Common myeloid progenitor, CD34-positive (primary cell): ENCODE data around the gene RRP15.
A peak's percentile ranks its signal among the peaks of the same experiment; 100 is the strongest.

Source experiments
- CTCF ChIA-PET: fragments of 350-600 bp; sonication (Branson Sonifier 250); formaldehyde crosslinking; loops from one replicate; lab custom pipeline; 2021; ENCODE audit warnings: antibody characterized with exemption; lab: Charles Lee
- POLR2A ChIA-PET: fragments of 350-600 bp; sonication (Branson Sonifier 250); formaldehyde crosslinking; loops from one replicate; lab custom pipeline; 2021; ENCODE audit warnings: antibody characterized with exemption; lab: Charles Lee
- DNase-seq, 3 donors: peaks; one replicate each; pipeline versions ENCODE4 v3.0.0 to v3.0.0-alpha.2; 2013
- H3K27ac ChIP-seq, 2 experiments: 1 replicate in 1 of 2; 2 replicates in 1 of 2; pipeline ENCODE4 v1.7.0; 2013; ENCODE audit warnings: inconsistent platforms in 2 of 2, low read length in 2 of 2, mild to moderate bottlenecking in 2 of 2, low read depth in 1 of 2, moderate library complexity in 1 of 2; ENCODE audit not compliant: severe bottlenecking in 2 of 2, insufficient read depth in 1 of 2, poor library complexity in 1 of 2
- H3K27me3 ChIP-seq, 5 experiments: replicated peaks in 2 of 5; 1 replicate in 3 of 5; 2 replicates in 2 of 5; pipeline versions ENCODE4 v1.6.1 to v1.7.0; 2013; ENCODE audit warnings: low read length in 4 of 5, mild to moderate bottlenecking in 2 of 5, moderate library complexity in 2 of 5, inconsistent platforms in 1 of 5; ENCODE audit not compliant: insufficient read depth in 5 of 5, control insufficient read depth in 4 of 5
- H3K36me3 ChIP-seq, 4 experiments: 1 replicate in 2 of 4; 2 replicates in 2 of 4; pipeline versions ENCODE4 v1.6.1 to v1.7.0; 2013; ENCODE audit warnings: low read length in 3 of 4, control low read depth in 1 of 4, mild to moderate bottlenecking in 1 of 4; ENCODE audit not compliant: control insufficient read depth in 4 of 4, insufficient read depth in 4 of 4
- H3K4me1 ChIP-seq, 4 experiments: 1 replicate in 3 of 4; 2 replicates in 1 of 4; pipeline versions ENCODE4 v1.6.1 to v1.7.1; 2013; ENCODE audit warnings: low read length in 3 of 4, mild to moderate bottlenecking in 3 of 4, control low read depth in 1 of 4, inconsistent platforms in 1 of 4, moderate library complexity in 1 of 4; ENCODE audit not compliant: control insufficient read depth in 4 of 4, insufficient read depth in 4 of 4; ENCODE audit errors: control extremely low read depth in 1 of 4
- H3K4me3 ChIP-seq, 7 experiments: 1 replicate in 4 of 7; 2 replicates in 3 of 7; pipeline versions ENCODE4 v1.5.1 to v1.7.0; 2013; ENCODE audit warnings: mild to moderate bottlenecking in 7 of 7, low read length in 6 of 7, moderate library complexity in 6 of 7, inconsistent platforms in 2 of 7, low read depth in 2 of 7, control low read depth in 1 of 7; ENCODE audit not compliant: insufficient read depth in 4 of 7, control insufficient read depth in 1 of 7; ENCODE audit errors: extremely low read depth in 1 of 7
- H3K9me3 ChIP-seq, 5 experiments: 1 replicate in 4 of 5; 2 replicates in 1 of 5; pipeline versions ENCODE4 v1.6.1 to v1.7.1; 2013; ENCODE audit warnings: low read length in 4 of 5, mild to moderate bottlenecking in 2 of 5, inconsistent platforms in 1 of 5, low read depth in 1 of 5, moderate library complexity in 1 of 5; ENCODE audit not compliant: control insufficient read depth in 4 of 5, insufficient read depth in 2 of 5; ENCODE audit errors: control extremely low read depth in 1 of 5
- whole genome bisulfite sequencing: methylation state at CpG from one replicate; pipeline ENCODE4 v1.1.5; 2013; ENCODE audit not compliant: insufficient coverage; 5-methylcytosine and 5-hydroxymethylcytosine counted together

Gene RRP15

DNA sequence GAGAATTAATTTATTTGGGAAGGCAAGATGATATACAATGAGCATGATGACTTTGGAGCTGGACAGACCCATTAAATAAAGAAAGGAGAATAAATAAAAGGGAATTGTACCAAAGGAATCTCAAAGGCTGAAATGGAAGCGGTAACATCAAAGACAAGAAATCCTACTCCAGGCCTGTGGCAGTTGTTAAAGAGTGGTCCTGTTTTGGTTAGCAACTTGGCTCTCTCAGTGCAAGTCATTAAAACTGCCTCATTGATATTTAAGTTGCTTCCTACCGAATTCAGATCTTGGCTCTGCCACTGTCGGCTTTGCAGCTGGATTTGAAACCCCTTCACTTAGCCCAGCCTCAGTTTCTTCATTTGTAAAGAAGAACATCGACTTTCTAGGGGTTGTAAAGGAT is 70.2 kb downstream of the RRP15 start:
- DNase-seq: no peak
- POLR2A ChIA-PET: no interaction called here
- peaks cover 6 to 22% (median 14%) of the 10 kb centered on the region in 4 experiments for H3K4me1 ChIP-seq
- H3K9me3 ChIP-seq: no peaks in the 10 kb centered on the region
- no peak overlapping the region for H3K4me3 ChIP-seq
- WGBS: 92% methylated on average over 2 of the region's 4 CpGs
- CTCF ChIA-PET: interaction anchor here (2.4 kb wide), 1 partner anchor 10 kb away, joined by 7 read pairs; the partner anchor contains the start of gene TGFB2
- H3K27me3 ChIP-seq: no peaks in the 10 kb centered on the region
- no peak overlapping the region for H3K27ac ChIP-seq
- H3K36me3 ChIP-seq: no peaks in the 10 kb centered on the region

DNA sequence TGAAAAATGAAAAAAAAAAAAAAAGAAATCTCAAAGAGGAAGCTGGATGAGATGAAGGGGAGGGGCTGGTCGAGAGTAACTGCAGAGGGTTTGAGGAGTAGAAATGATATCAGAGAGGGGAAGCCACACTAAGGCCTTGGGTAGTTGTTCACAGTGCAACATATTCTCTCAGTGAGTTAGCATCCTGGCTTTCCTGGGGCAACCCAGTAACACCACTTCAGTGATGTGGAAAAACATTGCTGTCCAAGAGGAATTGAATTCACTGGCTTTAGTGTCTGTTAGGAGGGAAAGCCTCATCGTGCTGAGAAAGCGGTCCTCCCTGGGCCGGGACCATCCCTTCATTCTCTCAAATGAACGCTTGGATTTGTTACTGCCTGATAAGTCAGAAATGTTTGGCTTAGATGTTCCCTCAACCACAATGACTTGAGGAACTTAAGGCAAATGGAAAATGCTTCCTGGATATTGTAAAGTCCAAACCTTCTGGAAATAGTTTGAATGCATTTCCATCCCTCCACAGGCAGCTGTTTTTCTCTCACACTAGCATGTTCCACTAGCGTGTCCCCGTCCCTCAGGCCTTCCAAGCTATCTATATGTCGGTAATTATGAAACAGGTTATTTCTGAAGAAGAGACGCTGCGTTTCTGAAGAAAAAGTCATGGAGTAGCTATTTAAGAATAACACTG is 72.3 kb downstream of the RRP15 start:
- Histone ChIP-seq H3K27ac (no peak overlapping the region), H3K9me3 (no peaks in the 10 kb centered on the region), H3K4me1 (peaks cover 0 to 10% (median under 1%) of the 10 kb centered on the region in 4 experiments), H3K4me3 (no peak overlapping the region), H3K36me3 (no peaks in the 10 kb centered on the region), H3K27me3 (no peaks in the 10 kb centered on the region)
- POLR2A ChIA-PET: no interaction called here
- DNase-seq: peak in 2 of 3 donors; percentile 57 to 63
- WGBS: 81% methylated on average over 8 of the region's 10 CpGs
- CTCF ChIA-PET: no interaction called here

DNA sequence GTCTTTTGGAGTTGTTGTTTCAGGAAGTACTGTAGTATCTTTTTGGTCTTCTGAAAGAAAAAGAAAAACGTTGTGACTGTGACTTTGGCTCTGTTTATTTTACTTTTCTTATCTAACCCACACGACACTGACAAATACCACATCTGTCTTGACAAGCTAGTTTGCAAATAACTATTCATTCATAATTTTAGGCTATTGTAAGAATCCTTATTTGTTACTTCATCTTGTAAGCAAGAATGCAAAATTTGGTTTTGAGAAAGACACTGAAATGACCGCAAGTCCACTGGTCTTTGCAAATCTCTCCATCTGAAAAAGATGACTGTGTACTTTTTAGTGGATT is 72.8 kb downstream of the RRP15 start:
- WGBS: no CpG with 5 or more reads among the region's 3 CpGs
- no peaks in the 10 kb centered on the region for H3K27me3 ChIP-seq
- H3K36me3 ChIP-seq: no peaks in the 10 kb centered on the region
- POLR2A ChIA-PET: no interaction called here
- H3K4me1 ChIP-seq: peaks cover 0 to 6% (median under 1%) of the 10 kb centered on the region in 4 experiments
- no peak overlapping the region for H3K27ac ChIP-seq
- H3K4me3 ChIP-seq: no peak overlapping the region
- CTCF ChIA-PET: no interaction called here
- DNase-seq: no peak
- H3K9me3 ChIP-seq: no peaks in the 10 kb centered on the region

DNA sequence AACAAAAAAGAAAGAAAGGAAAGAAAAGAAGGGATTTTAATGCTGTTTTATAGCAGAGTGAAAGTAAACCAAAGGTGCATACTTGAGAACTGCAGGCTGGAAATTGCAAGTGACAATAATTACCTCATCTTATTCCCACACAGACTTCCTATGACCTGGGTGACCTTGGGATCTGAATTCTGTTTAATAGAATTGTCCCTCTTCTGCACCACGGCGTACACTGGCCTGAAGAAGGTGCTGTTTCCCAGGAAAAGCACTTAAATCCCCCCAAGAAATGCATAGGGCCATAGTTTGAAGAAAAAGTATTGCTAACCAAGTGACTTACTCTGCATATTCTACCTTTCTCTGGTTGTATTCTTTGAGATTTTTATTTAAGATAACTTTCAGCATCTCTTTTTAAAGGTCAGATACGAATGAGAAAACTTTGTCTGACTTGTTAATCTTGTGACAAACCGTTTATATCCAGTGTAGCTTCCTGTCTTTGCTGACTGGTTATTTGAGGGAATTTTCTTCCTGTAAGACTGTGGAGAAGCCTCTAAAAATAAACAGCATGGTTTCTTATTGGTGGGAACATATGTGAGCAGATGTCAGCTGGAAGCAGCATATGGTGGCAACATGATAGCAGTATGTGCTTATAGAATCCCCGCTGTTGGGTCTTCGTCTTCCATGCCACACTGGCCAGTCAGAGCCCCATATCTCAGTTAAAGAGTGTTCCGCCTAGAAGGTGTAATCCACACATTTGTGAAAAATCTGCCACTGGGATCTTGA is 76.4 kb downstream of the RRP15 start:
- no peaks in the 10 kb centered on the region for H3K36me3 ChIP-seq
- ChIA-PET CTCF (interaction anchor here (0.7 to 1.1 kb wide), 3 partner anchors 9 to 368 kb away, joined by 3 read pairs; partner anchors contain the start of gene TGFB2), POLR2A (no interaction called here)
- peaks cover 0 to 6% (median under 1%) of the 10 kb centered on the region in 4 experiments for H3K4me1 ChIP-seq
- H3K27me3 ChIP-seq: no peaks in the 10 kb centered on the region
- no peak overlapping the region for H3K4me3 ChIP-seq
- 68% methylated on average over 5 of the region's 7 CpGs for WGBS
- no peaks in the 10 kb centered on the region for H3K9me3 ChIP-seq
- H3K27ac ChIP-seq: no peak overlapping the region
- DNase-seq: peak in 2 of 3 donors; percentile 40 to 50

DNA sequence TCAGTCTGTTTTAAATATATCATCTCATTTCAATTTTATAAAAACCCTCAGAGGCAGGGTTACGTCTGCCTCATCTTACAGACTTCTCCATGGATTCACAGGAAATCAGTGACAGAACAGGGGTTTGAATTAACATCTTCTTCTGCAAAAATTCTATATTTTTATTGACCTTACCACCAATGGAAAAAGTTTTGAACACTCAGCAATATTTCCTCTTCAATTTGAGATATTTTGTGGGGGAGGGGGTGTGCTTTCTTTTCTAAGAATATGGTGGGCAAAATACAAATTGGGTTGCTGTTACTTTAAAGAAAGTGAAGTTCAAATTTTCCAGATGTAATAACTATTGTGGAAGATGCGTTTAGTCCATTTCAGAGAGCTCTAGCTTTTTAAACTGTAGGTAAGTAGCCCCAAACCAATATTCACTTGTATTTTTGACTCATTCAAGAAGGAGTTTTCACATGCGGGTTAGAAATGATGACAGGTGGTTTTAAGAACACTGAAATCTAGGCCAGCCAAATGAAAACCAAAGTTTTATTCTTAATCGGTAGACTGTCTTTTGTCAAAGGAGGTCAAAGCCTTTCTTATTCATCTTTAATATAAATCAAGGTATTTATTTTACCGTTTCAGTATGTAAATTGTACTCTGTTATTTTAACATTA is 77.5 kb downstream of the RRP15 start:
- Histone ChIP-seq H3K27ac (no peak overlapping the region), H3K36me3 (no peaks in the 10 kb centered on the region), H3K4me1 (peaks cover 0 to under 1% (median 0%) of the 10 kb centered on the region in 4 experiments), H3K4me3 (no peak overlapping the region), H3K27me3 (no peaks in the 10 kb centered on the region), H3K9me3 (no peaks in the 10 kb centered on the region)
- ChIA-PET CTCF (interaction anchor here (1.8 kb wide), 1 partner anchor 156 kb away, joined by 6 read pairs; no protein-coding TSS in a partner anchor), POLR2A (no interaction called here)
- 83% methylated on average over 1 of the region's 5 CpGs for WGBS
- DNase-seq: no peak

DNA sequence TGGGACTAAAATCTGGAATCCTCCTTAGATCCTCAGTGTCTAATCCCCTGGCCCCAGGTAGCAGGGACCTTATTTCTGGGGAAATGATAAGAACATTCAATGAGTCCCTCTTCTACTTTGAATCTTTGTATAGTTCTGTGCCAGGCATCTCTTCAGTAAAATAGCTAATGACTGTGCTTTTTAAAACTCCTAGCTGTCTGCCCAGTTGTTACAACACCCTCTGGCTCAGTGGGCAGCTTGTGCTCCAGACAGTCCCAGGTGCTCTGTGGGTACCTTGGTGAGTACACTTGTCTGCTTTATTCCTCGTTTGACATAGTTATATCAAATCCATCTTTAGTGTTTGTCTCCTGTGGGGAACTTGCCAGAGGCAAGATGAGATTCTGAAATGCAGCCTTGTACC is 78.0 kb downstream of the RRP15 start:
- CTCF ChIA-PET: interaction anchor here (1.8 kb wide), 1 partner anchor 155 kb away, joined by 6 read pairs; no protein-coding TSS in a partner anchor
- Histone ChIP-seq H3K4me1 (no peaks in the 10 kb centered on the region), H3K27ac (no peak overlapping the region), H3K36me3 (no peaks in the 10 kb centered on the region), H3K9me3 (no peaks in the 10 kb centered on the region), H3K27me3 (no peaks in the 10 kb centered on the region), H3K4me3 (no peak overlapping the region)
- POLR2A ChIA-PET: no interaction called here
- 100% methylated on average over 1 of the region's 1 CpG for WGBS
- DNase-seq: no peak
